ENCODE results near the gene ZNF850. TPM values are rescaled to one million over a fixed set of nuclear protein-coding genes. Genes with fewer than 3 reads are reported as not detected.

The ZNF850 gene
- total and polyA plus RNA-seq, 9 of the 15 experiments (the other 6 are each of a cell fraction or from before 2014, with no cell fraction given), result 1.2 to 13.0 (median 5.9) TPM

GRCh38 chr19:36771261-36772231 is 1.1 kb downstream of the ZNF850 start:
- CTCF ChIA-PET (ENCODE audit: low intra/inter-chr PET ratio), result no interaction called here
- peaks cover 0 to 17% of the 10 kb centered on the region in 2 experiments; a peak in 2 of 5 replicates for H3K4me1 ChIP-seq (replicated peaks in 1 of 2; ENCODE audit: control insufficient read depth in 2 of 2, insufficient read depth in 2 of 2, low read length in 2 of 2)
- peak overlapping the region; percentile 97 for H2AFZ ChIP-seq (ENCODE audit: low read depth, low read length)
- peak; percentile 81 for ATAC-seq
- POLR2A ChIA-PET, result interaction anchor here (0.7 to 1.1 kb wide), 2 partner anchors 282 to 534 kb away, joined by 3 to 4 read pairs; partner anchors contain the start of gene ZNF566
- H3K79me2 ChIP-seq (ENCODE audit: control insufficient read depth, insufficient read depth, low read length), result peaks cover 49% of the 10 kb centered on the region
- no peaks in the 10 kb centered on the region for H3K9me1 ChIP-seq (ENCODE audit: control insufficient read depth, insufficient read depth, low read length)
- peaks cover 14% of the 10 kb centered on the region; the same call in 2 of the 3 replicates for H3K36me3 ChIP-seq (ENCODE audit: control insufficient read depth, insufficient read depth, low read length)
- under 1% methylated on average over 21 of the region's 29 CpGs for WGBS (ENCODE audit: insufficient coverage, low coverage, missing lambda C conversion rate)
- peak overlapping the region; percentile 100 for H3K4me2 ChIP-seq (ENCODE audit: insufficient read depth, low read length)
- H3K27me3 ChIP-seq (ENCODE audit: control insufficient read depth in 2 of 2, insufficient read depth in 2 of 2, low read length in 2 of 2), result no peaks in the 10 kb centered on the region
- H3K9ac ChIP-seq (ENCODE audit: insufficient read depth in 1 of 2, low read depth in 2 of 2, low read length in 2 of 2), result peak overlapping the region; percentile 96 to 97
- in situ Hi-C loops (cut with MboI) (no loop called here), intact Hi-C loops (cut with micrococcal nuclease) (no loop called here)
- peak overlapping the region; percentile 99 for H3K27ac ChIP-seq (ENCODE audit: extremely low read depth, low read depth, low read length)
- peaks cover 38% of the 10 kb centered on the region for H3K9me3 ChIP-seq (replicated peaks; ENCODE audit: control insufficient read depth, insufficient read depth, low read depth, low read length)
- DNase-seq (ENCODE audit: extremely low read depth in 1 of 4, low spot score in 3 of 4), result peak; percentile 50 to 84 (median 66)
- H3K4me3 ChIP-seq, result peak overlapping the region; percentile 94
- peak; percentile 94 for FAIRE-seq
- H4K20me1 ChIP-seq (replicated peaks; ENCODE audit: control insufficient read depth, insufficient read depth, low read length), result no peaks in the 10 kb centered on the region; the same call in 1 of the 2 replicates
- TSS peak; percentile 80 for BruUV-seq (replicated peaks)
- TF ChIP-seq, protein P1, sequence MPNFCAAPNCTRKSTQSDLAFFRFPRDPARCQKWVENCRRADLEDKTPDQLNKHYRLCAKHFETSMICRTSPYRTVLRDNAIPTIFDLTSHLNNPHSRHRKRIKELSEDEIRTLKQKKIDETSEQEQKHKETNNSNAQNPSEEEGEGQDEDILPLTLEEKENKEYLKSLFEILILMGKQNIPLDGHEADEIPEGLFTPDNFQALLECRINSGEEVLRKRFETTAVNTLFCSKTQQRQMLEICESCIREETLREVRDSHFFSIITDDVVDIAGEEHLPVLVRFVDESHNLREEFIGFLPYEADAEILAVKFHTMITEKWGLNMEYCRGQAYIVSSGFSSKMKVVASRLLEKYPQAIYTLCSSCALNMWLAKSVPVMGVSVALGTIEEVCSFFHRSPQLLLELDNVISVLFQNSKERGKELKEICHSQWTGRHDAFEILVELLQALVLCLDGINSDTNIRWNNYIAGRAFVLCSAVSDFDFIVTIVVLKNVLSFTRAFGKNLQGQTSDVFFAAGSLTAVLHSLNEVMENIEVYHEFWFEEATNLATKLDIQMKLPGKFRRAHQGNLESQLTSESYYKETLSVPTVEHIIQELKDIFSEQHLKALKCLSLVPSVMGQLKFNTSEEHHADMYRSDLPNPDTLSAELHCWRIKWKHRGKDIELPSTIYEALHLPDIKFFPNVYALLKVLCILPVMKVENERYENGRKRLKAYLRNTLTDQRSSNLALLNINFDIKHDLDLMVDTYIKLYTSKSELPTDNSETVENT (CRISPR knock-in tag; IDR thresholded peaks at IDR 0.05), result no peak
- TF ChIP-seq ZFPM2 (CRISPR knock-in tag; IDR thresholded peaks at IDR 0.05), result no peak
- no peak for TF ChIP-seq NFXL1 (CRISPR knock-in tag; IDR thresholded peaks at IDR 0.05)
- TF ChIP-seq EP400 (IDR thresholded peaks at IDR 0.05), result peak; percentile 48; the same call in 1 of the 2 replicates
- TF ChIP-seq SIRT6 (IDR thresholded peaks at IDR 0.05; ENCODE audit: low read depth, low read length), result no peak
- TF ChIP-seq XRCC4 (IDR thresholded peaks at IDR 0.05; ENCODE audit: extremely low read depth, insufficient read depth, insufficient read length), result no peak
- 0 out of 2 replicates have a peak, but pooled peaks have one; percentile 13 for TF ChIP-seq MEF2D (tag; conservative IDR thresholded peaks at IDR 0.05; ENCODE audit: low read depth)
- TF ChIP-seq, protein P2, sequence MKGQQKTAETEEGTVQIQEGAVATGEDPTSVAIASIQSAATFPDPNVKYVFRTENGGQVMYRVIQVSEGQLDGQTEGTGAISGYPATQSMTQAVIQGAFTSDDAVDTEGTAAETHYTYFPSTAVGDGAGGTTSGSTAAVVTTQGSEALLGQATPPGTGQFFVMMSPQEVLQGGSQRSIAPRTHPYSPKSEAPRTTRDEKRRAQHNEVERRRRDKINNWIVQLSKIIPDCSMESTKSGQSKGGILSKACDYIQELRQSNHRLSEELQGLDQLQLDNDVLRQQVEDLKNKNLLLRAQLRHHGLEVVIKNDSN (CRISPR knock-in tag; IDR thresholded peaks at IDR 0.05), result no peak
- no peak for TF ChIP-seq ZNF717 (CRISPR knock-in tag; IDR thresholded peaks at IDR 0.05)
- TF ChIP-seq ZNF764 (CRISPR knock-in tag; IDR thresholded peaks at IDR 0.05; ENCODE audit: low read depth), result no peak
- TF ChIP-seq ARID1B (IDR thresholded peaks at IDR 0.05), result peak; percentile 80
- TF ChIP-seq HCFC1 (IDR thresholded peaks at IDR 0.05; ENCODE audit: low read depth, low read length), result no peak; the same call in 1 of the 2 replicates
- TF ChIP-seq KLF10 (CRISPR knock-in tag; IDR thresholded peaks at IDR 0.05), result no peak
- TF ChIP-seq PML (IDR thresholded peaks at IDR 0.05; ENCODE audit: low read length), result no peak
- TF ChIP-seq YBX1 (IDR thresholded peaks at IDR 0.05), result no peak
- TF ChIP-seq SMAD1 (IDR thresholded peaks at IDR 0.05; ENCODE audit: low read depth, low read length, partially characterized antibody), result no peak
- TF ChIP-seq ATF6 (CRISPR knock-in tag; IDR thresholded peaks at IDR 0.05), result no peak

Measured in K562 (cell line).